Lung (tissue), 12 donors: ENCODE measurements around the gene CLEC10A. TPM values are rescaled to one million over a fixed set of nuclear protein-coding genes. Genes with fewer than 3 reads are reported as not detected.

Experiments used
- ATAC-seq: fragments of 200-7000 bp; cut with Tn5 transposase; one replicate; pipeline ENCODE4 v1.9.1; 2020; ENCODE audit warnings: moderate number of reproducible peaks; ENCODE audit not compliant: insufficient read depth, low FRiP score
- DNase-seq, 3 donors: peaks; one replicate each; pipeline ENCODE4 v3.0.0-alpha.2; 2013 to 2017
- H3K27ac ChIP-seq, 2 donors: one replicate each; pipeline ENCODE4 v1.5.1; 2013; ENCODE audit warnings: mild to moderate bottlenecking in 2 of 2, moderate library complexity in 2 of 2, control low read depth in 1 of 2, inconsistent platforms in 1 of 2, low read depth in 1 of 2, low read length in 1 of 2
- H3K27me3 ChIP-seq, 3 donors: one replicate each; pipeline ENCODE4 v1.5.1; 2013; ENCODE audit warnings: low read length in 2 of 3; ENCODE audit not compliant: control insufficient read depth in 3 of 3, insufficient read depth in 3 of 3
- H3K36me3 ChIP-seq, 4 donors: one replicate each; pipeline ENCODE4 v1.5.1; 2013; ENCODE audit warnings: low read length in 4 of 4, mild to moderate bottlenecking in 1 of 4, moderate library complexity in 1 of 4; ENCODE audit not compliant: control insufficient read depth in 4 of 4, insufficient read depth in 4 of 4
- H3K4me1 ChIP-seq, 5 donors: one replicate each; pipeline ENCODE4 v1.5.1; 2013; ENCODE audit warnings: low read length in 5 of 5, mild to moderate bottlenecking in 2 of 5, moderate library complexity in 1 of 5; ENCODE audit not compliant: control insufficient read depth in 5 of 5, insufficient read depth in 5 of 5
- H3K4me3 ChIP-seq: one replicate; pipeline ENCODE4 v1.5.1; 2013; ENCODE audit warnings: mild to moderate bottlenecking, control low read depth, moderate library complexity
- H3K9ac ChIP-seq, 2 donors: one replicate each; pipeline ENCODE4 v1.5.1; 2013; ENCODE audit warnings: low read length in 2 of 2, control low read depth in 1 of 2; ENCODE audit not compliant: insufficient read depth in 1 of 2
- H3K9me3 ChIP-seq, 4 donors: one replicate each; pipeline ENCODE4 v1.5.1; 2013; ENCODE audit warnings: low read length in 3 of 4, mild to moderate bottlenecking in 1 of 4, moderate library complexity in 1 of 4; ENCODE audit not compliant: control insufficient read depth in 4 of 4, insufficient read depth in 3 of 4
- CTCF ChIP-seq: IDR thresholded peaks from 2 replicates; pipeline ENCODE4 v1.5.1; 2012; ENCODE audit warnings: mild to moderate bottlenecking; ENCODE audit errors: control extremely low read depth, extremely low read depth
- WGBS, 2 donors: extraction: QIAGEN DNeasy Blood & Tissue Kit; methylation state at CpG; one replicate each; pipeline ENCODE4 v1.1.7; 2013; 5-methylcytosine and 5-hydroxymethylcytosine counted together
- polyA plus RNA-seq, 2 donors: library from polyadenylated mRNA; stranded (reverse); fragments of 200-250 nt; gene quantifications; one replicate each; pipeline ENCODE4 v1.2.1, GENCODE V29; 2013
- total RNA-seq, 2 donors: library from RNA; depleted of rRNA in 1 of 2; stranded (reverse); fragments of >200 nt in 1 of 2; gene quantifications; one replicate each; pipeline ENCODE4 v1.2.1, GENCODE V29; 2014 to 2021
- donor health status: control.
- donor health status: control.
- donor health status: Bipolar disorder and iron deficiency.
- donor health status: healthy.
- donor health status: DM: yes; HTN: yes; CAD: no.

The CLEC10A gene
- total and polyA plus RNA-seq, 4 donors = 3.7 to 18.4 (median 9.0) TPM

- no peaks in the 10 kb centered on the region for H3K9me3 ChIP-seq
- no peak for DNase-seq
Observed at GRCh38 chr17:7108981-7109380, 28.9 kb upstream of the CLEC10A start.

GRCh38 chr17:7108560-7108925, 28.5 kb upstream of the CLEC10A start:
- TF ChIP-seq CTCF = no peak
- Histone ChIP-seq H3K27me3 (peaks cover 0 to 3% (median 3%) of the 10 kb centered on the region in 3 donors), H3K9me3 (no peaks in the 10 kb centered on the region), H3K9ac (no peak overlapping the region), H3K4me3 (no peak overlapping the region), H3K27ac (no peak overlapping the region), H3K4me1 (peaks cover 0 to 3% (median 0%) of the 10 kb centered on the region in 5 donors), H3K36me3 (no peaks in the 10 kb centered on the region)
- DNase-seq (no peak), ATAC-seq (no peak)
- 85 to 91% methylated on average over 8 to 10 of the region's 10 CpGs for WGBS, 2 donors

More at GRCh38 chr17:7108981-7109380, 28.9 kb upstream of the CLEC10A start:
- H3K27ac ChIP-seq = no peak overlapping the region
- ATAC-seq = no peak
- peaks cover 0 to 4% (median 3%) of the 10 kb centered on the region in 3 donors for H3K27me3 ChIP-seq
- H3K4me1 ChIP-seq = peaks cover 0 to 3% (median 0%) of the 10 kb centered on the region in 5 donors
- H3K4me3 ChIP-seq = no peak overlapping the region
- no peaks in the 10 kb centered on the region for H3K36me3 ChIP-seq
- no peak for TF ChIP-seq CTCF
- no peak overlapping the region for H3K9ac ChIP-seq
- 80 to 90% methylated on average over 9 of the region's 9 CpGs for WGBS, 2 donors

- Histone ChIP-seq H3K27ac (no peak overlapping the region), H3K9ac (no peak overlapping the region), H3K9me3 (no peaks in the 10 kb centered on the region), H3K36me3 (no peaks in the 10 kb centered on the region), H3K4me1 (peaks cover 0 to 3% (median 0%) of the 10 kb centered on the region in 5 donors), H3K4me3 (no peak overlapping the region), H3K27me3 (peaks cover 0 to 2% (median 0%) of the 10 kb centered on the region in 3 donors)
- DNase-seq (no peak), ATAC-seq (no peak)
- no peak for TF ChIP-seq CTCF
- WGBS, 2 donors = 81 to 87% methylated on average over 32 of the region's 32 CpGs
Observed at GRCh38 chr17:7107795-7108559, 27.9 kb upstream of the CLEC10A start.
